WERI-Rb-1 (cell line): ENCODE results near the gene NAA10.

Source experiments
- DNase-seq: peaks from one replicate; pipeline ENCODE4 v3.0.0-alpha.2; 2020
- H3K27ac ChIP-seq: fragments of 250-450 bp; sonication (Bioruptor Pico); 2 replicates; pipeline ENCODE4 v1.5.1; 2020; ENCODE audit warnings: mild to moderate bottlenecking, moderate library complexity
- H3K27me3 ChIP-seq: fragments of 250-450 bp; sonication (Bioruptor Pico); 2 replicates; pipeline ENCODE4 v1.5.1; 2021; ENCODE audit warnings: mild to moderate bottlenecking, low read depth, moderate library complexity; ENCODE audit not compliant: insufficient read depth, severe bottlenecking
- H3K36me3 ChIP-seq: fragments of 250-450 bp; sonication (Bioruptor Pico); 2 replicates; pipeline ENCODE4 v1.5.1; 2020; ENCODE audit warnings: mild to moderate bottlenecking, moderate library complexity
- H3K4me3 ChIP-seq: 2 replicates; pipeline ENCODE4 v1.5.1; 2011; ENCODE audit warnings: low read depth, mild to moderate bottlenecking, control low read depth, low read length
- H3K9me3 ChIP-seq: fragments of 250-450 bp; sonication (Bioruptor Pico); 2 replicates; pipeline ENCODE4 v1.5.1; 2021; ENCODE audit warnings: mild to moderate bottlenecking, moderate library complexity; ENCODE audit not compliant: severe bottlenecking
- TF ChIP-seq, protein P1 (sequence below): IDR thresholded peaks from 2 replicates; pipeline ENCODE4 v1.5.1; 2011; ENCODE audit warnings: low read depth, mild to moderate bottlenecking, control low read depth, inconsistent platforms, low read length

The NAA10 gene

DNA sequence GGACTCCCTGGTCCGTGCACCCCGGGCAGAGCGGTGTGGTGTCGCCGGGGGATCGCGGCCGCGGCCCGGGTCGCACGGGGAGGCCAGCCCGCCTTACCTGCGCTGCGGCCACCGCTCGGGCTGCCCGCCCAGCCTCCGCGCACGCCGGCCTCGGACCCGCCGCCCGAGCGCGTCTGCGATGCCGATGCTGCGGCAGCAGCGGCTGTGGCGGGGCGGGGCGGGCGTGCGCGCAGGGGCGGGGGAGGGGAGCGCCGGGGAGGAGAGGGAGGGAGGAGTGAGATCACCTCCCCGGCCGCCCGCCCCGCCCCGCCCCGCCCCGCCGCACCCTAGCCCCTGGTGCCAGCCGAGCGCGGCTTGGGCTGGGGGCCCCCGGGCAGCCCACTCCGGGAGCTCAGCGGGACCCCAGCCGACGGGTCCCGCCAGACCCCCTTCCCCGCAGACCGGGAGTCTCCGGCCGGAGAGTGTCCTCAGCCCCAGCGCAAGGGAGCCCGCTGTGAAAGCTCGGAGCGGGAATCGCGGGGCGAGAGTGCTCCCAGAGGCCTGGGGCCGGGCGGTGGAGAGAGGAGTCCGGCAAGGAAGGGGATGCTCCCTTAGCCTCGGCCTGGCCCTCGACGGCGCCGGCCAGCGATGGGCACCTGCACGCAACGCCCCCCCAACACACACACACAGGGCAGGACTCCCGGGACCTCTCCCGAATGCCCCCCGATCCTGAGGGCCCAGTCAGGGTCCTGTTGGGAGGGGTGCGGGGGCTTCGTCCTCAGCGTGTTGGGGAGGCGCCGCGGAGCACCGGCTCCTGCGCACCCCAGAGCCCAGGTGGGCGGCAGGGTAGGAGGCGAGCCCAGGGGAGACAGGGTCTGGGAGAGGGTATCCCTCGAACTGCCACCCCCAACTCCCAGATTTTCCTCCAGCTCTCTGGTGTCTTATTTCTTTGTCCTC, 48.6 kb downstream of the NAA10 start, which contains the start of gene L1CAM:
Gene L1CAM (minus strand): TSS at position 206 of the 936 bp plus-strand sequence. CDS start 10,337 bp downstream, outside the sequence.
- Histone ChIP-seq H3K27ac (no peak within 1 kb of the TSS), H3K36me3 (no peaks in the 10 kb centered on the region; the same call in 1 of the 2 replicates), H3K4me3 (peak within 1 kb of the TSS; percentile 42), H3K9me3 (no peaks in the 10 kb centered on the region), H3K27me3 (peaks cover 27% of the 10 kb centered on the region)
- TF ChIP-seq, protein P1, sequence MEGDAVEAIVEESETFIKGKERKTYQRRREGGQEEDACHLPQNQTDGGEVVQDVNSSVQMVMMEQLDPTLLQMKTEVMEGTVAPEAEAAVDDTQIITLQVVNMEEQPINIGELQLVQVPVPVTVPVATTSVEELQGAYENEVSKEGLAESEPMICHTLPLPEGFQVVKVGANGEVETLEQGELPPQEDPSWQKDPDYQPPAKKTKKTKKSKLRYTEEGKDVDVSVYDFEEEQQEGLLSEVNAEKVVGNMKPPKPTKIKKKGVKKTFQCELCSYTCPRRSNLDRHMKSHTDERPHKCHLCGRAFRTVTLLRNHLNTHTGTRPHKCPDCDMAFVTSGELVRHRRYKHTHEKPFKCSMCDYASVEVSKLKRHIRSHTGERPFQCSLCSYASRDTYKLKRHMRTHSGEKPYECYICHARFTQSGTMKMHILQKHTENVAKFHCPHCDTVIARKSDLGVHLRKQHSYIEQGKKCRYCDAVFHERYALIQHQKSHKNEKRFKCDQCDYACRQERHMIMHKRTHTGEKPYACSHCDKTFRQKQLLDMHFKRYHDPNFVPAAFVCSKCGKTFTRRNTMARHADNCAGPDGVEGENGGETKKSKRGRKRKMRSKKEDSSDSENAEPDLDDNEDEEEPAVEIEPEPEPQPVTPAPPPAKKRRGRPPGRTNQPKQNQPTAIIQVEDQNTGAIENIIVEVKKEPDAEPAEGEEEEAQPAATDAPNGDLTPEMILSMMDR, result no peak
- DNase-seq, result no peak

DNA sequence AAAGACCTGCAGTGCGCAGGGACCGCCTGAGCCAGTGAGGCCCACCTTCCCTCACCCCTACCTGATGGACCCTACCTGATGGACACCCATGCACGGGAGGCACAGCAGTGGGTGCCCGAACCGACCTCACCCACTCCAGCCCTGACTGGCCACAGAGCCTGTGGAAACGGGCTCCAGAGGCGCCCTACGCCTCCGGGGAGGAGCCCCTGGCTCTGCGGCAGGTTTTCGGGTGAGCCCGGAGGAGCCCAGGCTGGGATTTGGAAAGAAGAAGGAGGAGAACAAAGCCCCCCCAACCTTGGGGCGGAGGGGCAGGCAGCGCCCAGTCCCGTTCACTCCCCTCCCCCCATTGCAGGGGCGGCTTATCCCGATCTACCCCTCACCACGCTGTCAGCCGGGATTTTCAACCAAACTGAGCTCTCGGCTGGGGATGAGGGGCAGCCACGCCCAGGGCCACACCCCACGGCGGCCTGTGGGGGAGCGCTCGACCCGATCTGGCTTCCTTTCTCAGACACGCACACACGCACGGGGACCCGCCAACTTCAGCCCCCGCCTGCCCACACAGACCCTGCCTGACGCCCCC, 49.5 kb downstream of the NAA10 start:
- peaks cover 27% of the 10 kb centered on the region for H3K27me3 ChIP-seq

DNA sequence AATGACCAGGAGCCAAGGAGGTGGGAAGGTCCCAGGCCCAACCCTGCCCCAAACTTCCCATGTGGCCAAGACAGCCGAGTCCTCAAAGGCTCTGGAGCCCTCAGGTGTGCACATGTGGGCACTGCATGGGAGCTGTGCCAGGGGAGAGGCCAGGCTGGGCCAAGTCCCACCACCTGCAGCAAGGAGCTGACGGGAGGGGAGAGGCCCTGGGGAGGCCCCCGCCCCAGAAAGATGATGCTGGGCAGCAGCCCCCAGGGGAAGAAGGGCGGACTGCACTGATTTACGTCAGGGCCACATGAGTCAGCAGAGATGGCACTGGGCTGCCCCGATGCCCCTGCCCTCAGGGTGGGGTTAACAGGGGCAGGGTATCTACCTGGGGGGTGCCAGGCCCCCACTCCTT, 50.2 kb downstream of the NAA10 start:
- H3K27me3 ChIP-seq, result peaks cover 27% of the 10 kb centered on the region
- no peaks in the 10 kb centered on the region; the same call in 1 of the 2 replicates for H3K36me3 ChIP-seq
- H3K27ac ChIP-seq, result no peak overlapping the region
- no peak overlapping the region for H3K4me3 ChIP-seq
- peak; percentile 61 for DNase-seq
- H3K9me3 ChIP-seq, result no peaks in the 10 kb centered on the region
- TF ChIP-seq, protein P1, result peak; percentile 78

More for the DNA sequence above, 49.5 kb downstream of the NAA10 start:
- TF ChIP-seq, protein P1, result no peak
- no peak overlapping the region for H3K27ac ChIP-seq
- H3K36me3 ChIP-seq, result no peaks in the 10 kb centered on the region; the same call in 1 of the 2 replicates
- H3K9me3 ChIP-seq, result no peaks in the 10 kb centered on the region
- DNase-seq, result peak; percentile 57
- H3K4me3 ChIP-seq, result peak overlapping the region; percentile 39

DNA sequence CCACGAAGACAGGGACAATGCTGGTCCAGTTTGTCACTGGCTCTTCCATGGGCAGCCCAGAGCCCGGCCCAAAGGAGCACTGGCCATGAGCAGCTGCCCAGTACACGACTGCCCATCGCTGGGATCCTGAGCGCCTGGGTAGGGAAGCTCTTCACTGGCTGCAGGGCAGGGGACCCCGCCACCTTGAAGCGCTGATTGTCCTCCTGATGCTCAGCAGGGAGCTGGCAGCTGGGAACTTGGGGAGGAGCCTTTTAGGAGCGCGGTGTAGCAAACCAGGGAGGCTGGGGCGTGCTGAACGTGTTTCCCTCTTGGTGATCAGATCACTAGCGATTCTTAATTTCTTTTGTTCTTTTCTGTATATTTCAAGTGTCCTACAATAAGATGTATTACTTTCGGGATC, 50.7 kb downstream of the NAA10 start:
- H3K27ac ChIP-seq, result no peak overlapping the region
- TF ChIP-seq, protein P1, result no peak
- no peaks in the 10 kb centered on the region for H3K9me3 ChIP-seq
- H3K27me3 ChIP-seq, result peaks cover 27% of the 10 kb centered on the region
- H3K4me3 ChIP-seq, result no peak overlapping the region
- DNase-seq, result no peak
- H3K36me3 ChIP-seq, result no peaks in the 10 kb centered on the region; the same call in 1 of the 2 replicates

DNA sequence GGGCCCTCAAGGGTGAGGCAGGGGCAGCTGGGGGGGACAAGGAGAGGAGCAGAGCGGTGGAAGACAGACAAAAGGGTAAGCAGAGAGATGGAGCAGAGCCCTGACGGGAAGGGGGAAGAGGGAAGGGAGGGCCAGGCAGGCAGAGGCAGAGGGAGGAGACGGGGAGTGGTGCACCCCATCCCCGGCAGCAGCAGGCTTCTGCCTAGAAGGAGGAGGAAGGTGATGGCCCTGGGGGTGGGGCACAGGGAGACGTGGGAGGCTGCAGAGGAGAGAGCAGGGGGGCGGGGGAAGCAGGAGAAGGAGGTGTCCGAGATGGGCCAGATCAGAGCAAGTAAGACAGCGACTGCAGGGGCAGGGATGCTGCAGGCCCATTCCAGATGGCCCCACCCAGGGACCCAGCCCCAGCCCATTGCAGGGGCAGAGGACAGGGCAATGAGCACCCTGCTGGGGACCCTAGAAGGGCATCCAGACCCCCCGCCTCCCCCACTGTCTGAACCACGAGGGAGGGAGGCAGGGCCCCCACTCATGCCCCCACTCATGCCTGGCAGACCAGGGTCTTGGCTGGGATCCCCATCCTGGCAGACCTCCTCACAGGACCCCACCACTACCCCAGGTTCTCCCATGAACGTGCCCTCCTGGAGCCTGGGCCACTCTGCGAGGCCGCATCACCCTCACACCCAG, 51.5 kb downstream of the NAA10 start:
- Histone ChIP-seq H3K27me3 (peaks cover 27% of the 10 kb centered on the region), H3K27ac (peak overlapping the region; percentile 16; the same call in 1 of the 2 replicates), H3K9me3 (no peaks in the 10 kb centered on the region), H3K36me3 (no peaks in the 10 kb centered on the region; the same call in 1 of the 2 replicates), H3K4me3 (no peak overlapping the region)
- TF ChIP-seq, protein P1, result no peak
- no peak for DNase-seq
